GM23338 (cell line): Measurements from ENCODE around the gene TMEM106C. TPM values are rescaled to one million over a fixed set of nuclear protein-coding genes. Genes with fewer than 3 reads are reported as not detected.

ENCODE experiments used
- ATAC-seq: fragments of 200-7000 bp; cut with Tn5 transposase; 3 replicates; pipeline ENCODE4 v1.9.1; 2020
- DNase-seq: peaks from one replicate; pipeline ENCODE4 v3.0.0-alpha.2; 2015; ENCODE audit warnings: low spot score
- H2AFZ ChIP-seq: fragments of 200-600 bp; sonication (generic); 2 replicates; pipeline ENCODE4 v1.8.0; 2016; ENCODE audit warnings: antibody characterized with exemption, mild to moderate bottlenecking, moderate library complexity
- H3F3A ChIP-seq: fragments of 200-600 bp; sonication (generic); replicated peaks from 2 replicates; pipeline ENCODE4 v1.8.0; 2017; ENCODE audit warnings: antibody characterized with exemption, mixed run types, low read depth
- H3K27ac ChIP-seq: fragments of 200-600 bp; sonication (generic); 2 replicates; pipeline ENCODE4 v1.6.1; 2016; ENCODE audit warnings: low read depth
- H3K27me3 ChIP-seq: fragments of 200-600 bp; sonication (generic); 2 replicates; pipeline ENCODE4 v1.8.0; 2016; ENCODE audit warnings: mild to moderate bottlenecking, mixed run types, moderate library complexity; ENCODE audit not compliant: insufficient read depth
- H3K36me3 ChIP-seq: fragments of 200-600 bp; sonication (generic); 2 replicates; pipeline ENCODE4 v1.8.0; 2016; ENCODE audit warnings: mild to moderate bottlenecking; ENCODE audit not compliant: insufficient read depth
- H3K4me1 ChIP-seq: fragments of 200-600 bp; sonication (generic); 2 replicates; pipeline ENCODE4 v1.8.0; 2016; ENCODE audit warnings: mild to moderate bottlenecking, moderate library complexity; ENCODE audit not compliant: insufficient read depth
- H3K4me2 ChIP-seq: fragments of 200-600 bp; sonication (generic); 2 replicates; pipeline ENCODE4 v1.7.1; 2017; ENCODE audit warnings: mixed run types
- H3K4me3 ChIP-seq: fragments of 200-600 bp; sonication (generic); 2 replicates; pipeline ENCODE4 v1.6.1; 2016; ENCODE audit warnings: mixed run types
- H3K79me2 ChIP-seq: fragments of 200-600 bp; sonication (generic); replicated peaks from 2 replicates; pipeline ENCODE4 v1.8.0; 2017; ENCODE audit warnings: mild to moderate bottlenecking; ENCODE audit not compliant: insufficient read depth
- H3K9me2 ChIP-seq: fragments of 200-600 bp; sonication (generic); 2 replicates; pipeline ENCODE4 v1.8.0; 2017; ENCODE audit not compliant: insufficient read depth
- H4K20me1 ChIP-seq: fragments of 200-600 bp; sonication (generic); replicated peaks from 2 replicates; pipeline ENCODE4 v1.8.0; 2017; ENCODE audit warnings: mild to moderate bottlenecking; ENCODE audit not compliant: insufficient read depth
- H3K27ac Mint-ChIP-seq: 2 replicates; pipeline ENCODE4 v1.8.0; 2020; ENCODE audit warnings: inconsistent platforms, mild to moderate bottlenecking, moderate library complexity, mixed read lengths
- H3K27me3 Mint-ChIP-seq: 3 replicates; pipeline ENCODE4 v1.8.0; 2022; ENCODE audit warnings: low read depth, mild to moderate bottlenecking, moderate library complexity, mixed read lengths, inconsistent platforms; ENCODE audit not compliant: insufficient read depth, poor library complexity
- H3K36me3 Mint-ChIP-seq: 3 replicates; pipeline ENCODE4 v1.8.0; 2021; ENCODE audit warnings: low read depth, mild to moderate bottlenecking, inconsistent platforms, moderate library complexity, mixed read lengths
- H3K4me1 Mint-ChIP-seq: 3 replicates; pipeline ENCODE4 v1.8.0; 2020; ENCODE audit warnings: mild to moderate bottlenecking, inconsistent platforms, mixed read lengths
- H3K4me3 Mint-ChIP-seq: 3 replicates; pipeline ENCODE4 v1.8.0; 2021; ENCODE audit warnings: moderate library complexity, mild to moderate bottlenecking, inconsistent platforms, mixed read lengths
- H3K9me3 Mint-ChIP-seq: 3 replicates; pipeline ENCODE4 v1.8.0; 2020; ENCODE audit warnings: moderate library complexity, mild to moderate bottlenecking, inconsistent platforms, mixed read lengths
- CREB1 ChIP-seq: fragments of 250-450 bp; sonication (Bioruptor Pico); IDR thresholded peaks from 2 replicates; pipeline ENCODE4 v1.5.0; 2020; ENCODE audit warnings: low read depth, mild to moderate bottlenecking, moderate library complexity
- CTCF ChIP-seq, 2 experiments: fragments of 200-600 bp in 1 of 2; sonication (generic) in 1 of 2; conservative IDR thresholded peaks; 2 replicates each; pipeline versions ENCODE4 v1.5.1 to v1.6.1; 2016 to 2017; ENCODE audit warnings: antibody characterized with exemption in 2 of 2, low read depth in 2 of 2, mild to moderate bottlenecking in 2 of 2, moderate library complexity in 1 of 2
- ETS1 ChIP-seq: IDR thresholded peaks from 2 replicates; pipeline ENCODE4 v1.6.1; 2016; ENCODE audit warnings: antibody characterized with exemption
- EZH2 ChIP-seq: fragments of 200-600 bp; sonication (generic); IDR thresholded peaks from one replicate; pipeline ENCODE4 v1.8.0; 2017; ENCODE audit warnings: antibody characterized with exemption, mild to moderate bottlenecking, low read depth; ENCODE audit not compliant: unreplicated experiment
- EZH2phosphoT487 ChIP-seq: fragments of 200-600 bp; sonication (generic); IDR thresholded peaks from one replicate; pipeline ENCODE4 v1.8.1; 2018; ENCODE audit warnings: antibody characterized with exemption; ENCODE audit not compliant: unreplicated experiment
- JUNB ChIP-seq: IDR thresholded peaks from one replicate; pipeline ENCODE4 v1.6.1; 2016; ENCODE audit warnings: antibody characterized with exemption; ENCODE audit not compliant: unreplicated experiment
- NANOG ChIP-seq: IDR thresholded peaks from 2 replicates; pipeline ENCODE4 v1.6.1; 2016; ENCODE audit warnings: antibody characterized with exemption, borderline replicate concordance
- POLR2AphosphoS5 ChIP-seq: IDR thresholded peaks from 2 replicates; pipeline ENCODE4 v1.6.1; 2016; ENCODE audit warnings: antibody characterized with exemption, low read depth
- STAT1 ChIP-seq: IDR thresholded peaks from one replicate; pipeline ENCODE4 v1.6.1; 2016; ENCODE audit warnings: antibody characterized with exemption; ENCODE audit not compliant: unreplicated experiment
- ZNF114 ChIP-seq: fragments of 250-450 bp; sonication (Bioruptor Pico); IDR thresholded peaks from 2 replicates; pipeline ENCODE4 v1.5.0; 2020; ENCODE audit warnings: mild to moderate bottlenecking, moderate library complexity
- ZNF331 ChIP-seq: fragments of 250-450 bp; sonication (Bioruptor Pico); IDR thresholded peaks from 2 replicates; pipeline ENCODE4 v1.5.0; 2020; ENCODE audit warnings: low read depth, mild to moderate bottlenecking, moderate library complexity
- polyA plus RNA-seq: library from polyadenylated mRNA; unstranded; fragments of >200 nt; fragmentation: Nextera tagmentation; extraction: Ambion mirVana; gene quantifications from 2 replicates; pipeline ENCODE4 v1.2.1, GENCODE V29; 2016
- total RNA-seq: library from RNA; depleted of rRNA; stranded (reverse); fragments of >200 nt; shearing (Covaris generic); gene quantifications from 2 replicates; pipeline ENCODE4 v1.2.3, GENCODE V29; 2014
- TF ChIP-seq, protein P1 (sequence below): fragments of 250-450 bp; sonication (Bioruptor Pico); IDR thresholded peaks from 2 replicates; pipeline ENCODE4 v1.5.0; 2020; ENCODE audit warnings: mild to moderate bottlenecking, moderate library complexity
- TF ChIP-seq, protein P2 (sequence below): IDR thresholded peaks from one replicate; pipeline ENCODE4 v1.6.1; 2018; ENCODE audit warnings: antibody characterized with exemption; ENCODE audit not compliant: unreplicated experiment

The TMEM106C gene
- total and polyA plus RNA-seq, 2 experiments from 2014 or later = 43.5 to 83.7 TPM

DNA sequence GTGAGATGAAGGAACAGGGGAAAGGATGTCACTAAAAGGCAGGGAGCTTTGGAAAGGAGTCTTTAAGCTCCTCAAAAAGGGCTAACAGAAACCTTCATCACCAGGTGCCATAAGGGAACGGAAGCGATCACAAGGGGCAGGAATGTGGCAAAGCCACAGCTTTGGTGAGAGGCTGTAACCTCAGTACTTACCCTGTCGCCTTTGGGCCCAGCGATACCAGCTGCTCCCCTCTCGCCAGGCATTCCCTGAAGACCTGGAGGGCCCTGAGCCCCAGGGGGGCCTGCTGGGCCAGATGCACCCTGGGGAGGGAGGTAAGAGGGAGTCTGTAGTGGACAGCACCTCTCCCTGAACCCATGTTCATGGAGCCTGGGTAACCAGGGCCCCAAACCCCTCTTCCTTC, 18.9 kb downstream of the TMEM106C start:
- Mint-ChIP-seq H3K36me3 (no peaks in the 10 kb centered on the region; the same call in 2 of the 3 replicates), H3K4me3 (no peak overlapping the region), H3K27ac (no peak overlapping the region), H3K27me3 (peaks cover 34% of the 10 kb centered on the region), H3K9me3 (no peaks in the 10 kb centered on the region), H3K4me1 (0 out of 3 replicates have a peak, but pooled peaks cover 6% of the 10 kb centered on the region)
- no peak for DNase-seq
- no peak overlapping the region for H3K4me2 ChIP-seq
- TF ChIP-seq, protein P1, sequence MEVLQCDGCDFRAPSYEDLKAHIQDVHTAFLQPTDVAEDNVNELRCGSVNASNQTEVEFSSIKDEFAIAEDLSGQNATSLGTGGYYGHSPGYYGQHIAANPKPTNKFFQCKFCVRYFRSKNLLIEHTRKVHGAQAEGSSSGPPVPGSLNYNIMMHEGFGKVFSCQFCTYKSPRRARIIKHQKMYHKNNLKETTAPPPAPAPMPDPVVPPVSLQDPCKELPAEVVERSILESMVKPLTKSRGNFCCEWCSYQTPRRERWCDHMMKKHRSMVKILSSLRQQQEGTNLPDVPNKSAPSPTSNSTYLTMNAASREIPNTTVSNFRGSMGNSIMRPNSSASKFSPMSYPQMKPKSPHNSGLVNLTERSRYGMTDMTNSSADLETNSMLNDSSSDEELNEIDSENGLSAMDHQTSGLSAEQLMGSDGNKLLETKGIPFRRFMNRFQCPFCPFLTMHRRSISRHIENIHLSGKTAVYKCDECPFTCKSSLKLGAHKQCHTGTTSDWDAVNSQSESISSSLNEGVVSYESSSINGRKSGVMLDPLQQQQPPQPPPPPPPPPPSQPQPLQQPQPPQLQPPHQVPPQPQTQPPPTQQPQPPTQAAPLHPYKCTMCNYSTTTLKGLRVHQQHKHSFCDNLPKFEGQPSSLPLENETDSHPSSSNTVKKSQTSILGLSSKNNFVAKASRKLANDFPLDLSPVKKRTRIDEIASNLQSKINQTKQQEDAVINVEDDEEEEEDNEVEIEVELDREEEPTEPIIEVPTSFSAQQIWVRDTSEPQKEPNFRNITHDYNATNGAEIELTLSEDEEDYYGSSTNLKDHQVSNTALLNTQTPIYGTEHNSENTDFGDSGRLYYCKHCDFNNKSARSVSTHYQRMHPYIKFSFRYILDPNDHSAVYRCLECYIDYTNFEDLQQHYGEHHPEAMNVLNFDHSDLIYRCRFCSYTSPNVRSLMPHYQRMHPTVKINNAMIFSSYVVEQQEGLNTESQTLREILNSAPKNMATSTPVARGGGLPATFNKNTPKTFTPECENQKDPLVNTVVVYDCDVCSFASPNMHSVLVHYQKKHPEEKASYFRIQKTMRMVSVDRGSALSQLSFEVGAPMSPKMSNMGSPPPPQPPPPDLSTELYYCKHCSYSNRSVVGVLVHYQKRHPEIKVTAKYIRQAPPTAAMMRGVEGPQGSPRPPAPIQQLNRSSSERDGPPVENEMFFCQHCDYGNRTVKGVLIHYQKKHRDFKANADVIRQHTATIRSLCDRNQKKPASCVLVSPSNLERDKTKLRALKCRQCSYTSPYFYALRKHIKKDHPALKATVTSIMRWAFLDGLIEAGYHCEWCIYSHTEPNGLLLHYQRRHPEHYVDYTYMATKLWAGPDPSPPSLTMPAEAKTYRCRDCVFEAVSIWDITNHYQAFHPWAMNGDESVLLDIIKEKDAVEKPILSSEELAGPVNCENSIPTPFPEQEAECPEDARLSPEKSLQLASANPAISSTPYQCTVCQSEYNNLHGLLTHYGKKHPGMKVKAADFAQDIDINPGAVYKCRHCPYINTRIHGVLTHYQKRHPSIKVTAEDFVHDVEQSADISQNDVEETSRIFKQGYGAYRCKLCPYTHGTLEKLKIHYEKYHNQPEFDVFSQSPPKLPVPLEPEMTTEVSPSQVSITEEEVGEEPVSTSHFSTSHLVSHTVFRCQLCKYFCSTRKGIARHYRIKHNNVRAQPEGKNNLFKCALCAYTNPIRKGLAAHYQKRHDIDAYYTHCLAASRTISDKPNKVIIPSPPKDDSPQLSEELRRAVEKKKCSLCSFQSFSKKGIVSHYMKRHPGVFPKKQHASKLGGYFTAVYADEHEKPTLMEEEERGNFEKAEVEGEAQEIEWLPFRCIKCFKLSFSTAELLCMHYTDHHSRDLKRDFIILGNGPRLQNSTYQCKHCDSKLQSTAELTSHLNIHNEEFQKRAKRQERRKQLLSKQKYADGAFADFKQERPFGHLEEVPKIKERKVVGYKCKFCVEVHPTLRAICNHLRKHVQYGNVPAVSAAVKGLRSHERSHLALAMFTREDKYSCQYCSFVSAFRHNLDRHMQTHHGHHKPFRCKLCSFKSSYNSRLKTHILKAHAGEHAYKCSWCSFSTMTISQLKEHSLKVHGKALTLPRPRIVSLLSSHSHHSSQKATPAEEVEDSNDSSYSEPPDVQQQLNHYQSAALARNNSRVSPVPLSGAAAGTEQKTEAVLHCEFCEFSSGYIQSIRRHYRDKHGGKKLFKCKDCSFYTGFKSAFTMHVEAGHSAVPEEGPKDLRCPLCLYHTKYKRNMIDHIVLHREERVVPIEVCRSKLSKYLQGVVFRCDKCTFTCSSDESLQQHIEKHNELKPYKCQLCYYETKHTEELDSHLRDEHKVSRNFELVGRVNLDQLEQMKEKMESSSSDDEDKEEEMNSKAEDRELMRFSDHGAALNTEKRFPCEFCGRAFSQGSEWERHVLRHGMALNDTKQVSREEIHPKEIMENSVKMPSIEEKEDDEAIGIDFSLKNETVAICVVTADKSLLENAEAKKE = no peak
- TF ChIP-seq JUNB = no peak
- no peak for TF ChIP-seq CREB1 (CRISPR knock-in tag)
- no peak for TF ChIP-seq NANOG
- TF ChIP-seq POLR2AphosphoS5 = no peak
- TF ChIP-seq EZH2 = no peak
- TF ChIP-seq, protein P2, sequence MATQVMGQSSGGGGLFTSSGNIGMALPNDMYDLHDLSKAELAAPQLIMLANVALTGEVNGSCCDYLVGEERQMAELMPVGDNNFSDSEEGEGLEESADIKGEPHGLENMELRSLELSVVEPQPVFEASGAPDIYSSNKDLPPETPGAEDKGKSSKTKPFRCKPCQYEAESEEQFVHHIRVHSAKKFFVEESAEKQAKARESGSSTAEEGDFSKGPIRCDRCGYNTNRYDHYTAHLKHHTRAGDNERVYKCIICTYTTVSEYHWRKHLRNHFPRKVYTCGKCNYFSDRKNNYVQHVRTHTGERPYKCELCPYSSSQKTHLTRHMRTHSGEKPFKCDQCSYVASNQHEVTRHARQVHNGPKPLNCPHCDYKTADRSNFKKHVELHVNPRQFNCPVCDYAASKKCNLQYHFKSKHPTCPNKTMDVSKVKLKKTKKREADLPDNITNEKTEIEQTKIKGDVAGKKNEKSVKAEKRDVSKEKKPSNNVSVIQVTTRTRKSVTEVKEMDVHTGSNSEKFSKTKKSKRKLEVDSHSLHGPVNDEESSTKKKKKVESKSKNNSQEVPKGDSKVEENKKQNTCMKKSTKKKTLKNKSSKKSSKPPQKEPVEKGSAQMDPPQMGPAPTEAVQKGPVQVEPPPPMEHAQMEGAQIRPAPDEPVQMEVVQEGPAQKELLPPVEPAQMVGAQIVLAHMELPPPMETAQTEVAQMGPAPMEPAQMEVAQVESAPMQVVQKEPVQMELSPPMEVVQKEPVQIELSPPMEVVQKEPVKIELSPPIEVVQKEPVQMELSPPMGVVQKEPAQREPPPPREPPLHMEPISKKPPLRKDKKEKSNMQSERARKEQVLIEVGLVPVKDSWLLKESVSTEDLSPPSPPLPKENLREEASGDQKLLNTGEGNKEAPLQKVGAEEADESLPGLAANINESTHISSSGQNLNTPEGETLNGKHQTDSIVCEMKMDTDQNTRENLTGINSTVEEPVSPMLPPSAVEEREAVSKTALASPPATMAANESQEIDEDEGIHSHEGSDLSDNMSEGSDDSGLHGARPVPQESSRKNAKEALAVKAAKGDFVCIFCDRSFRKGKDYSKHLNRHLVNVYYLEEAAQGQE = no peak
- no peak for TF ChIP-seq ETS1
- TF ChIP-seq EZH2phosphoT487 = no peak
- no peak for TF ChIP-seq ZNF114 (CRISPR knock-in tag)
- no peak for TF ChIP-seq ZNF331 (CRISPR knock-in tag)
- TF ChIP-seq CTCF (conservative IDR thresholded peaks at IDR 0.05; ENCODE audit: low read depth in 2 of 2) = no peak
- no peak for TF ChIP-seq STAT1
- H3K79me2 ChIP-seq = no peaks in the 10 kb centered on the region
- H3K27ac ChIP-seq = no peak overlapping the region
- ATAC-seq = no peak
- no peaks in the 10 kb centered on the region for H3F3A ChIP-seq
- no peaks in the 10 kb centered on the region for H3K27me3 ChIP-seq
- no peak overlapping the region for H2AFZ ChIP-seq
- no peaks in the 10 kb centered on the region for H3K4me1 ChIP-seq
- no peaks in the 10 kb centered on the region for H3K9me2 ChIP-seq
- no peaks in the 10 kb centered on the region for H3K36me3 ChIP-seq
- H3K4me3 ChIP-seq = no peak overlapping the region
- no peaks in the 10 kb centered on the region for H4K20me1 ChIP-seq
